Breast epithelium (tissue), 3 donors: ENCODE data around the gene DDX41.

Source experiments
- POLR2A ChIP-seq: fragments of 450-650 bp; IDR thresholded peaks from one replicate; pipeline ENCODE4 v1.6.1; 2016; ENCODE audit warnings: antibody characterized with exemption, mild to moderate bottlenecking, moderate library complexity
- TF ChIP-seq, protein P1 (sequence below), 3 donors: fragments of 450-650 bp; IDR thresholded peaks; one replicate each; pipeline ENCODE4 v1.5.1; 2016 to 2017; ENCODE audit warnings: antibody characterized with exemption in 3 of 3, mild to moderate bottlenecking in 3 of 3, moderate library complexity in 3 of 3

DNA sequence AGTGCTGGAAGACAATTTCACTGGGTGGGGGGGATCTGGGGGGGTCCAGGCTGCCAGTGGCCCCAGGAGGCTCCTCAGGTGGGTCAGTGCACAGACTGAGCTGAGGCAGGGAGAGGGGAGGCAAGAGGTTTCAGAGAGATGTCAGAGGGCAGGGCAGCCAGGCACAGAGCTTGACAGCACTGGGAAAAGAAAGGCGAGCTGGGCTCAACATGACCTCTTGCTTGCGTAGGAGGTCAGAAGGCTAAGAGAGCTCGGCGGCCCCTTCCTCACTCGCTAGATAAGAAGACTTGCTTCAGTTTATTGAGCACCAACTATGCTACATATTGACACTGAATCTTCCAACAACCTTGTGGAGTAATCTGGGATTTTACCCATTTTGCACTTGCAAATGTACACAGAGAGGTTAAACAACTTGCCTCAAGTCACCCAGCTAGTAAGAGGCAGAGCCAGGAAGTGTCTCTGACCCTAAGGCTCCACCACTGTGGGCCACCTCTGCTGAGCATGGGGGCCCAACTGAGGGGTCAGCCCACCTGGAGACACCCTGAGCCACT, 22.9 kb downstream of the DDX41 start:
- TF ChIP-seq POLR2A, result no peak
- TF ChIP-seq, protein P1, sequence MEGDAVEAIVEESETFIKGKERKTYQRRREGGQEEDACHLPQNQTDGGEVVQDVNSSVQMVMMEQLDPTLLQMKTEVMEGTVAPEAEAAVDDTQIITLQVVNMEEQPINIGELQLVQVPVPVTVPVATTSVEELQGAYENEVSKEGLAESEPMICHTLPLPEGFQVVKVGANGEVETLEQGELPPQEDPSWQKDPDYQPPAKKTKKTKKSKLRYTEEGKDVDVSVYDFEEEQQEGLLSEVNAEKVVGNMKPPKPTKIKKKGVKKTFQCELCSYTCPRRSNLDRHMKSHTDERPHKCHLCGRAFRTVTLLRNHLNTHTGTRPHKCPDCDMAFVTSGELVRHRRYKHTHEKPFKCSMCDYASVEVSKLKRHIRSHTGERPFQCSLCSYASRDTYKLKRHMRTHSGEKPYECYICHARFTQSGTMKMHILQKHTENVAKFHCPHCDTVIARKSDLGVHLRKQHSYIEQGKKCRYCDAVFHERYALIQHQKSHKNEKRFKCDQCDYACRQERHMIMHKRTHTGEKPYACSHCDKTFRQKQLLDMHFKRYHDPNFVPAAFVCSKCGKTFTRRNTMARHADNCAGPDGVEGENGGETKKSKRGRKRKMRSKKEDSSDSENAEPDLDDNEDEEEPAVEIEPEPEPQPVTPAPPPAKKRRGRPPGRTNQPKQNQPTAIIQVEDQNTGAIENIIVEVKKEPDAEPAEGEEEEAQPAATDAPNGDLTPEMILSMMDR (IDR thresholded peaks at IDR 0.05), result no peak
